HEK293 (cell line): Measurements from ENCODE around the gene IFNGR1.

ENCODE experiments used
- CTCF ChIA-PET: fragments of 350-600 bp; formaldehyde crosslinking; extraction: SDS; loops from one replicate; lab custom pipeline; 2021; ENCODE audit warnings: antibody characterized with exemption; lab: Yijun Ruan, JAX
- POLR2A ChIA-PET: fragments of 300-600 bp; formaldehyde crosslinking; extraction: SDS; loops from one replicate; lab custom pipeline; 2020; ENCODE audit warnings: antibody characterized with exemption, inconsistent platforms; lab: Yijun Ruan, JAX
- H3K27ac ChIP-seq: fragments of 200-500 bp; sonication (Bioruptor generic); 2 replicates; pipeline ENCODE4 v1.5.1; 2014; ENCODE audit warnings: low read depth, low read length, control low read depth, inconsistent platforms; ENCODE audit errors: extremely low read depth
- H3K36me3 ChIP-seq, 2 experiments: fragments of 200-500 bp in 1 of 2; sonication (Bioruptor generic) in 1 of 2; 1 replicate in 1 of 2; 2 replicates in 1 of 2; pipeline ENCODE4 v1.5.1; 2014 to 2017; ENCODE audit warnings: inconsistent platforms in 2 of 2, low read length in 2 of 2; ENCODE audit not compliant: control insufficient read depth in 2 of 2, insufficient read depth in 1 of 2
- H3K4me1 ChIP-seq: fragments of 200-500 bp; sonication (Bioruptor generic); 2 replicates; pipeline ENCODE4 v1.5.1; 2014; ENCODE audit warnings: mild to moderate bottlenecking, low read length, inconsistent platforms; ENCODE audit not compliant: control insufficient read depth, insufficient read depth
- H3K4me3 ChIP-seq: 2 replicates; pipeline ENCODE4 v1.5.1; 2011; ENCODE audit warnings: low read depth, mild to moderate bottlenecking, control low read depth, low read length, moderate library complexity
- H3K9me3 ChIP-seq: fragments of 200-500 bp; sonication (Bioruptor generic); 2 replicates; pipeline ENCODE4 v1.5.1; 2014; ENCODE audit warnings: low read depth, low read length, inconsistent platforms; ENCODE audit not compliant: control insufficient read depth, insufficient read depth
- TCF7L2 ChIP-seq: IDR thresholded peaks from 2 replicates; pipeline ENCODE4 v1.6.1; 2011; ENCODE audit warnings: low read depth, mild to moderate bottlenecking, inconsistent platforms, low read length, moderate library complexity, borderline replicate concordance
- TRIM28 ChIP-seq: IDR thresholded peaks from 2 replicates; pipeline ENCODE4 v1.6.1; 2011; ENCODE audit warnings: low read length, control low read depth, borderline replicate concordance
- ZNF354C ChIP-seq: fragments of 450-650 bp; formaldehyde crosslinking; IDR thresholded peaks from 2 replicates; pipeline ENCODE4 v1.5.1; 2016; ENCODE audit warnings: missing biosample characterization, missing genetic modification characterization, low read depth, borderline replicate concordance
- ZNF423 ChIP-seq: fragments of 450-650 bp; formaldehyde crosslinking; IDR thresholded peaks from 2 replicates; pipeline ENCODE4 v1.5.1; 2016; ENCODE audit warnings: missing biosample characterization, missing genetic modification characterization
- ZNF549 ChIP-seq: fragments of 450-650 bp; IDR thresholded peaks from 2 replicates; pipeline ENCODE4 v1.5.1; 2018; ENCODE audit warnings: missing biosample characterization, missing genetic modification characterization, mild to moderate bottlenecking, inconsistent platforms, moderate library complexity
- ZNF629 ChIP-seq: fragments of 450-650 bp; formaldehyde crosslinking; IDR thresholded peaks from 2 replicates; pipeline ENCODE4 v1.5.1; 2017; ENCODE audit warnings: missing biosample characterization, missing genetic modification characterization
- ZNF677 ChIP-seq: fragments of 450-650 bp; IDR thresholded peaks from 2 replicates; pipeline ENCODE4 v1.5.0; 2018; ENCODE audit warnings: missing biosample characterization, mild to moderate bottlenecking, missing genetic modification characterization, moderate library complexity
- ZSCAN23 ChIP-seq: fragments of 450-650 bp; formaldehyde crosslinking; IDR thresholded peaks from 2 replicates; pipeline ENCODE4 v1.5.1; 2016; ENCODE audit warnings: missing biosample characterization, missing genetic modification characterization
- TF ChIP-seq, protein P1 (sequence below): fragments of 450-650 bp; formaldehyde crosslinking; IDR thresholded peaks from 2 replicates; pipeline ENCODE4 v1.5.1; 2016; ENCODE audit warnings: missing biosample characterization, missing genetic modification characterization
- TF ChIP-seq, protein P2 (sequence below): fragments of 450-650 bp; formaldehyde crosslinking; conservative IDR thresholded peaks from 2 replicates; pipeline ENCODE4 v1.5.1; 2016; ENCODE audit warnings: low read depth, missing biosample characterization, missing genetic modification characterization

IFNGR1 gene

DNA sequence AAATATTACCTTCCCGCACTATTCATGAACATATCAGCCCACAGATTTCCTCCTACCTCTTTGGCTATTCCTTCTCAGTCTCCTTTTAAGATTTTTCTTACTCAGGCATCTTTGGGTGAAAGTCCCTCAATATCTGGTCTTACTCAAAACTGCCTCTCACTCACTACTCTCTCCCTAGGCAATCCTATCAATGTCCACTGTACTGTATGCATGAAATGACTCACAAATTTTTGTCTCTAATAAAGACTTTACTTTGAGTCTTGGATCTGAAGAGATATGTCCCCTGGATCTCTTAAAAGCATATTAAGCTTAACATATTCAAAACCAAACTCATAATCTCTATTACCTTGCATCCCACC, 70.2 kb downstream of the IFNGR1 start:
- H3K36me3 ChIP-seq = no peaks in the 10 kb centered on the region
- H3K9me3 ChIP-seq = no peaks in the 10 kb centered on the region
- ChIA-PET CTCF (interaction anchor here (0.5 to 0.6 kb wide), 2 partner anchors 185 to 489 kb away, joined by 3 read pairs; no protein-coding TSS in a partner anchor), POLR2A (no interaction called here)
- H3K27ac ChIP-seq = no peak overlapping the region
- H3K4me3 ChIP-seq = no peak overlapping the region
- TF ChIP-seq ZNF629 (tag by site-specific recombination) (no peak), ZNF354C (tag by site-specific recombination) (no peak), ZNF549 (tag by site-specific recombination) (no peak), TCF7L2 (no peak), TRIM28 (no peak), ZSCAN23 (tag by site-specific recombination) (no peak), ZNF677 (tag by site-specific recombination) (no peak)
- no peaks in the 10 kb centered on the region for H3K4me1 ChIP-seq

DNA sequence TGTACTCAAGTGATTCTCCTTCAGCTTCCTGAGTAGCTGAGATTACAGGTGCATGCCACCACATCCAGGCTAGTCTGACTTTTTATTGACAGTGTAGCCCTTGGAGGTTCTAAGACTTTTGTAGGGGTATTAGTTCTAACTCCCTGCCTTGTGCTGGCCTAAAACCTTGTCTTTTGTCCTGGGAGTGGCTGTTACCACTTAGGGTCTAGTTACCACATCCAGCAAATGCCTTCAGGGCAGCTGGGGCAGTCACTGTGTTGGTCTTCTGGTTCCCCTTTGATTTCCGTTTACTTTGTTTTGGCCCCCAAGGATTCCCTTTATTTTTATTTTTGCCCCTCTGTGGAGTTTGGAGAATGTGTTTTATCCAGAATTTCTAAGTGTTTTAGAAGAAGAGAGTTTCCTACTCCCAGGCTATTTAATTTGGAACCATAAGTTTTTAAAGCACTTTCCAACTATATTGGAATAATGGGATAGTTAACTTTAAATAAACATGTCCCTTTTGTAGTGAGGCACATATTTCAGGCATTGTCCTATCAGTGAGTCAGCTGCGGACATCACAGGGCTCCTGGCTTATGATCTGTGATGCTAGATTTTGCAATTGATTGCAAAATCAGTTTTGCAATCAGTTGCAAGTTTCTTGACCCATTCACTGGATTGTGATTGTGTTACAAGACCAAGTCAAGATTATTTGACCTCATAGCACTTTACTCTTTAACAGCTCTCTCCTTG, 70.7 kb downstream of the IFNGR1 start:
- H3K36me3 ChIP-seq = no peaks in the 10 kb centered on the region
- POLR2A ChIA-PET = no interaction called here
- CTCF ChIA-PET = interaction anchor here (0.5 to 0.6 kb wide), 2 partner anchors 185 to 489 kb away, joined by 3 read pairs; no protein-coding TSS in a partner anchor
- H3K4me3 ChIP-seq = no peak overlapping the region
- TF ChIP-seq ZNF423 (tag by site-specific recombination) = no peak
- TF ChIP-seq, protein P1, sequence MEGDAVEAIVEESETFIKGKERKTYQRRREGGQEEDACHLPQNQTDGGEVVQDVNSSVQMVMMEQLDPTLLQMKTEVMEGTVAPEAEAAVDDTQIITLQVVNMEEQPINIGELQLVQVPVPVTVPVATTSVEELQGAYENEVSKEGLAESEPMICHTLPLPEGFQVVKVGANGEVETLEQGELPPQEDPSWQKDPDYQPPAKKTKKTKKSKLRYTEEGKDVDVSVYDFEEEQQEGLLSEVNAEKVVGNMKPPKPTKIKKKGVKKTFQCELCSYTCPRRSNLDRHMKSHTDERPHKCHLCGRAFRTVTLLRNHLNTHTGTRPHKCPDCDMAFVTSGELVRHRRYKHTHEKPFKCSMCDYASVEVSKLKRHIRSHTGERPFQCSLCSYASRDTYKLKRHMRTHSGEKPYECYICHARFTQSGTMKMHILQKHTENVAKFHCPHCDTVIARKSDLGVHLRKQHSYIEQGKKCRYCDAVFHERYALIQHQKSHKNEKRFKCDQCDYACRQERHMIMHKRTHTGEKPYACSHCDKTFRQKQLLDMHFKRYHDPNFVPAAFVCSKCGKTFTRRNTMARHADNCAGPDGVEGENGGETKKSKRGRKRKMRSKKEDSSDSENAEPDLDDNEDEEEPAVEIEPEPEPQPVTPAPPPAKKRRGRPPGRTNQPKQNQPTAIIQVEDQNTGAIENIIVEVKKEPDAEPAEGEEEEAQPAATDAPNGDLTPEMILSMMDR (tag by site-specific recombination) = no peak
- TF ChIP-seq, protein P2, sequence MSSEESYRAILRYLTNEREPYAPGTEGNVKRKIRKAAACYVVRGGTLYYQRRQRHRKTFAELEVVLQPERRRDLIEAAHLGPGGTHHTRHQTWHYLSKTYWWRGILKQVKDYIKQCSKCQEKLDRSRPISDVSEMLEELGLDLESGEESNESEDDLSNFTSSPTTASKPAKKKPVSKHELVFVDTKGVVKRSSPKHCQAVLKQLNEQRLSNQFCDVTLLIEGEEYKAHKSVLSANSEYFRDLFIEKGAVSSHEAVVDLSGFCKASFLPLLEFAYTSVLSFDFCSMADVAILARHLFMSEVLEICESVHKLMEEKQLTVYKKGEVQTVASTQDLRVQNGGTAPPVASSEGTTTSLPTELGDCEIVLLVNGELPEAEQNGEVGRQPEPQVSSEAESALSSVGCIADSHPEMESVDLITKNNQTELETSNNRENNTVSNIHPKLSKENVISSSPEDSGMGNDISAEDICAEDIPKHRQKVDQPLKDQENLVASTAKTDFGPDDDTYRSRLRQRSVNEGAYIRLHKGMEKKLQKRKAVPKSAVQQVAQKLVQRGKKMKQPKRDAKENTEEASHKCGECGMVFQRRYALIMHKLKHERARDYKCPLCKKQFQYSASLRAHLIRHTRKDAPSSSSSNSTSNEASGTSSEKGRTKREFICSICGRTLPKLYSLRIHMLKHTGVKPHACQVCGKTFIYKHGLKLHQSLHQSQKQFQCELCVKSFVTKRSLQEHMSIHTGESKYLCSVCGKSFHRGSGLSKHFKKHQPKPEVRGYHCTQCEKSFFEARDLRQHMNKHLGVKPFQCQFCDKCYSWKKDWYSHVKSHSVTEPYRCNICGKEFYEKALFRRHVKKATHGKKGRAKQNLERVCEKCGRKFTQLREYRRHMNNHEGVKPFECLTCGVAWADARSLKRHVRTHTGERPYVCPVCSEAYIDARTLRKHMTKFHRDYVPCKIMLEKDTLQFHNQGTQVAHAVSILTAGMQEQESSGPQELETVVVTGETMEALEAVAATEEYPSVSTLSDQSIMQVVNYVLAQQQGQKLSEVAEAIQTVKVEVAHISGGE (tag by site-specific recombination) = no peak
- no peak overlapping the region for H3K27ac ChIP-seq
- no peaks in the 10 kb centered on the region for H3K9me3 ChIP-seq
- H3K4me1 ChIP-seq = no peaks in the 10 kb centered on the region
